NCI-H2196 treated with DMSO at 0.1 percent for 48 hours (cell line): ENCODE results near the gene CALML6.
A peak's percentile ranks its signal among the peaks of the same experiment; 100 is the strongest.

Source experiments
- DNase-seq: peaks from one replicate; lab custom pipeline; 2025; ENCODE audit not compliant: unreplicated experiment; lab: John Stamatoyannopoulos, UW

CALML6 gene

GRCh38 chr1:1892079-1892762 lies 22.8 kb upstream of the CALML6 start:
- no peak for DNase-seq

- DNase-seq, result no peak
Measured at GRCh38 chr1:1892763-1893120, 22.3 kb upstream of the CALML6 start.

GRCh38 chr1:1893291-1893985 lies 21.6 kb upstream of the CALML6 start:
- DNase-seq, result no peak

- DNase-seq, result no peak
Measured at GRCh38 chr1:1893997-1894353, 21.1 kb upstream of the CALML6 start.

GRCh38 chr1:1894354-1895059 lies 20.6 kb upstream of the CALML6 start:
- DNase-seq, result no peak

- no peak for DNase-seq
Measured at GRCh38 chr1:1895060-1895418, 20.0 kb upstream of the CALML6 start.

GRCh38 chr1:1895456-1896336 lies 19.4 kb upstream of the CALML6 start:
- DNase-seq, result no peak

DNA sequence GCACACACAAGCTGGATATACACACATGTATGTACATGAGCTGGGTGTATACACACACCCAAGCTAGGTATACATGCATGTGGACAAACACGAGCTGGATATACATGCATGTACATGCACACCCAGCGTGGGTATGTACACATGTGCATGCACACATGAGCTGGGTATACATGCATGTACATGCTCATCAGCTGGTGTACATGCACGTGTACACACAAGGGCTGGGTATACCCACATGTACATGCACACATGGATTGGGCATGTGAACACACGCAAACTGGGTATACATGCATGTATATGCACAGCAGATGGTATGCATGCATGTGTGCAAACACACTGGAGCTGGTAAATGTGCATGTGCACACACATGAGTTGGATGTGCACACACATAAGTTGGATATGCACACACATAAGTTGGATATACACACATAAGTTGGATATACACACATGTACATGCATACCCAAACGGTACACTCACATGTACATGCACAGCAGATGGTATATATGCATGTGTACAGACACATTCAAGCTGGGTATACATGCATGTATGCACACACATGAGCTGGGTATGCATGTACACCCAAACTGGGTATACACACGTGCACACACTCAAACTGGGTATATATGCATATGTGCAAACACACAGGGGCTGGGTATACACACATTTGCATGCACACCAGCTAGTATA lies 16.7 kb upstream of the CALML6 start:
- no peak for DNase-seq

- no peak for DNase-seq
Measured at GRCh38 chr1:1899266-1899966, 15.6 kb upstream of the CALML6 start.

GRCh38 chr1:1899967-1900327 lies 15.1 kb upstream of the CALML6 start:
- DNase-seq, result no peak

- DNase-seq, result no peak
Measured at GRCh38 chr1:1900883-1901640, 14.0 kb upstream of the CALML6 start.

DNA sequence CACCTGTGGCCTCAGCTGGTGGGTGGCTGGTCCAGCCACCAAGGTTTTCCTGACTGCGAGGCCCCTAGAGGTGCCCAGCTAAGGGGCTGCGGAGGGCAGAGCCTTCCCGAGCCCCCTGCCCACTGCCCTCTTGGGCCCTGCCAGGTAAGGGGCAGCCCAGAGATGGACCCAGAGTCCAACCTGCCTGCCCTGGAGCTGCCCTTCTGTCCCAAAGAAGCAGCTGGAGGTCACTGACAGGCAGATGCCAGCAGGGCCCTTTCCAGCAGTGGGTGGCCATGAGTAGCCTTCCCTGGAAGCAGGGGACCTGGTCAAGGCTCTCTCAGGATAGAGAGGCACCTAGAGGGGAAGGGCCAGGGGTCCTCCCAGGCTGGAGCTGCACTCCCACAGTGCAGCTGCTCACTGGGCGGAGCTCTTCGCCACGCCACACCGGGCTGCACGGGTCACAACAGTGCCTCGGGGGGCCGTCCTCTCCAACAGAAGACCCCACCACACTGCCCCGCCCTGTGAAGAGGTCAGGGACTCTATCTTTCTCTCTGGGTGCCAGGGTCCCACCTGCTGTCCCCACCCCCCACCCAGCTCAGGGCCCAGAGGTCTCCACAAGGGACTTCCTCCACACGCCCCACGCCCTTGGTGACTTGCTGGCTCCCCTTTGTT lies 13.3 kb upstream of the CALML6 start:
- no peak for DNase-seq

- no peak for DNase-seq
Measured at GRCh38 chr1:1903224-1903623, 11.8 kb upstream of the CALML6 start.

GRCh38 chr1:1906185-1907097 lies 8.6 kb upstream of the CALML6 start:
- DNase-seq, result peak; percentile 67

GRCh38 chr1:1907098-1907736 lies 7.8 kb upstream of the CALML6 start:
- no peak for DNase-seq

GRCh38 chr1:1908506-1908791 lies 6.6 kb upstream of the CALML6 start:
- no peak for DNase-seq

GRCh38 chr1:1910033-1910465 lies 5.0 kb upstream of the CALML6 start:
- no peak for DNase-seq
